Measurements from ENCODE around the gene CRACR2A. TPM values are rescaled to one million over a fixed set of nuclear protein-coding genes. Genes with fewer than 3 reads are reported as not detected.

CRACR2A gene
- total and polyA plus RNA-seq, 2 of the 4 experiments (the other 2 are of a cell fraction): 0.54 to 0.60 TPM

- H3K9me1 ChIP-seq (ENCODE audit: insufficient read depth, low read length): no peaks in the 10 kb centered on the region
- in situ Hi-C loops (cut with MboI; ENCODE audit: low sequenced_read_pairs) (no loop called here), intact Hi-C loops (cut with micrococcal nuclease) (no loop called here), dilution Hi-C loops (cut with HindIII; ENCODE audit: low sequenced_read_pairs, unreplicated experiment) (no loop called here)
- H4K8ac ChIP-seq (ENCODE audit: low read depth in 2 of 2, low read length in 2 of 2): no peak overlapping the region
- no peaks in the 10 kb centered on the region for H3K79me1 ChIP-seq (ENCODE audit: low read depth in 1 of 2, low read length in 2 of 2)
- H3K18ac ChIP-seq (ENCODE audit: low read depth, low read length): no peak overlapping the region
- H2BK20ac ChIP-seq (ENCODE audit: low read depth, low read length): no peak overlapping the region
- no peak overlapping the region for H4K5ac ChIP-seq (ENCODE audit: low read depth, low read length)
- POLR2A ChIA-PET (ENCODE audit: unreplicated experiment): no interaction called here
- H2AFZ ChIP-seq (replicated peaks; ENCODE audit: low read length, poor library complexity): no peak overlapping the region
- TF ChIP-seq RCOR1 (IDR thresholded peaks at IDR 0.05; ENCODE audit: insufficient replicate concordance, low read length): no peak
- no peak for TF ChIP-seq RFX5 (IDR thresholded peaks at IDR 0.05; ENCODE audit: low read depth, low read length)
- TF ChIP-seq, protein P1, sequence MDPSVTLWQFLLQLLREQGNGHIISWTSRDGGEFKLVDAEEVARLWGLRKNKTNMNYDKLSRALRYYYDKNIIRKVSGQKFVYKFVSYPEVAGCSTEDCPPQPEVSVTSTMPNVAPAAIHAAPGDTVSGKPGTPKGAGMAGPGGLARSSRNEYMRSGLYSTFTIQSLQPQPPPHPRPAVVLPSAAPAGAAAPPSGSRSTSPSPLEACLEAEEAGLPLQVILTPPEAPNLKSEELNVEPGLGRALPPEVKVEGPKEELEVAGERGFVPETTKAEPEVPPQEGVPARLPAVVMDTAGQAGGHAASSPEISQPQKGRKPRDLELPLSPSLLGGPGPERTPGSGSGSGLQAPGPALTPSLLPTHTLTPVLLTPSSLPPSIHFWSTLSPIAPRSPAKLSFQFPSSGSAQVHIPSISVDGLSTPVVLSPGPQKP (IDR thresholded peaks at IDR 0.05; ENCODE audit: borderline replicate concordance, low read depth, low read length): no peak
- TF ChIP-seq MAFK (IDR thresholded peaks at IDR 0.05; ENCODE audit: low read depth, low read length): no peak
- no peak for TF ChIP-seq CEBPB (IDR thresholded peaks at IDR 0.05; ENCODE audit: low read depth, low read length)
- TF ChIP-seq MAZ (IDR thresholded peaks at IDR 0.05; ENCODE audit: borderline replicate concordance, low read depth, low read length): no peak
- TF ChIP-seq RAD21 (IDR thresholded peaks at IDR 0.05; ENCODE audit: low read length): no peak
- TF ChIP-seq FOS (IDR thresholded peaks at IDR 0.05; ENCODE audit: low read depth, low read length): no peak
- TF ChIP-seq SMC3 (IDR thresholded peaks at IDR 0.05; ENCODE audit: low read depth, low read length): no peak
- TF ChIP-seq MXI1 (IDR thresholded peaks at IDR 0.05; ENCODE audit: borderline replicate concordance, low read depth, low read length): no peak
- TF ChIP-seq CTCF (conservative IDR thresholded peaks at IDR 0.05; ENCODE audit: low read depth, low read length): no peak
- TF ChIP-seq, protein P2, sequence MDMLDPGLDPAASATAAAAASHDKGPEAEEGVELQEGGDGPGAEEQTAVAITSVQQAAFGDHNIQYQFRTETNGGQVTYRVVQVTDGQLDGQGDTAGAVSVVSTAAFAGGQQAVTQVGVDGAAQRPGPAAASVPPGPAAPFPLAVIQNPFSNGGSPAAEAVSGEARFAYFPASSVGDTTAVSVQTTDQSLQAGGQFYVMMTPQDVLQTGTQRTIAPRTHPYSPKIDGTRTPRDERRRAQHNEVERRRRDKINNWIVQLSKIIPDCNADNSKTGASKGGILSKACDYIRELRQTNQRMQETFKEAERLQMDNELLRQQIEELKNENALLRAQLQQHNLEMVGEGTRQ (IDR thresholded peaks at IDR 0.05; ENCODE audit: low read depth, low read length): no peak
- no peak for TF ChIP-seq BHLHE40 (IDR thresholded peaks at IDR 0.05; ENCODE audit: low read depth, low read length)
- TF ChIP-seq POLR2A (IDR thresholded peaks at IDR 0.05; ENCODE audit: low read depth, low read length): no peak
- no peak for TF ChIP-seq CHD1 (IDR thresholded peaks at IDR 0.05; ENCODE audit: low read depth, low read length)
- no peak for TF ChIP-seq NFE2L2 (IDR thresholded peaks at IDR 0.05; ENCODE audit: low read depth, low read length)
- no peak overlapping the region for H2AK5ac ChIP-seq (ENCODE audit: low read depth, low read length)
- 20% methylated on average over 1 of the region's 23 CpGs; no CpG with 5 or more reads in 1 of the 2 experiments for WGBS, 2 experiments (ENCODE audit: extremely low coverage in 2 of 2, insufficient read length in 1 of 2)
- no peak overlapping the region for H2BK5ac ChIP-seq (ENCODE audit: low read depth, low read length, poor library complexity, severe bottlenecking)
- no TSS peak for BruUV-seq (replicated peaks)
- H2AK9ac ChIP-seq (replicated peaks; ENCODE audit: low read depth, low read length, poor library complexity): no peak overlapping the region
- CTCF ChIA-PET: no interaction called here
- H2BK15ac ChIP-seq (ENCODE audit: low read depth, low read length): no peak overlapping the region
- no peaks in the 10 kb centered on the region for H4K20me1 ChIP-seq (ENCODE audit: insufficient read depth, low read length)
- H3K56ac ChIP-seq (ENCODE audit: extremely low read depth, insufficient read depth, low read length): no peak overlapping the region
- no peak overlapping the region for H3K27ac ChIP-seq (ENCODE audit: insufficient read depth, low read length)
- H4K91ac ChIP-seq (ENCODE audit: insufficient read depth, low read depth, low read length): no peak overlapping the region
- no peak overlapping the region for H2BK120ac ChIP-seq (ENCODE audit: low read depth, low read length)
- H3K4me2 ChIP-seq (ENCODE audit: low read depth, low read length): no peak overlapping the region
- H3K36me3 ChIP-seq (ENCODE audit: control insufficient read depth, insufficient read depth, low read length): no peaks in the 10 kb centered on the region
- no peaks in the 10 kb centered on the region for H3K4me1 ChIP-seq (ENCODE audit: control insufficient read depth, insufficient read depth, low read length)
- H3K4ac ChIP-seq (ENCODE audit: low read depth, low read length): no peak overlapping the region
- H3K9ac ChIP-seq (ENCODE audit: low read depth, low read length): no peak overlapping the region
- ATAC-seq (ENCODE audit: low read depth): no peak
- H3K9me3 ChIP-seq (ENCODE audit: control insufficient read depth, insufficient read depth, low read length): no peaks in the 10 kb centered on the region
- no peak overlapping the region for H3K14ac ChIP-seq (replicated peaks; ENCODE audit: low read depth, low read length)
- no peak for DNase-seq
- H3K27me3 ChIP-seq (ENCODE audit: control insufficient read depth, insufficient read depth, low read length): peaks cover 13% of the 10 kb centered on the region; the same call in 1 of the 2 replicates
- no peak overlapping the region for H3K23ac ChIP-seq (ENCODE audit: low read depth, low read length)
- H3K4me3 ChIP-seq (ENCODE audit: insufficient read depth, low read depth, low read length): no peak overlapping the region
Measured at GRCh38 chr12:3601461-3602150, 151.3 kb downstream of the CRACR2A start.

All from IMR-90 (cell line).